Measurements from ENCODE around the gene SFMBT2.
"Not testable (repeated sequence)": the region's sequence is repeated elsewhere in the genome, so short reads cannot be mapped to it uniquely, and the experiment has no call there.

SFMBT2 gene

GRCh38 chr10:7401156-7401555, 9.7 kb downstream of the SFMBT2 start:
- DNase-seq (ENCODE audit: low read depth), result no peak

- no peak for DNase-seq (ENCODE audit: low read depth)
Observed at GRCh38 chr10:7400068-7400715, 10.6 kb downstream of the SFMBT2 start.

GRCh38 chr10:7399533-7399932, 11.3 kb downstream of the SFMBT2 start:
- no peak for DNase-seq (ENCODE audit: low read depth)

GRCh38 chr10:7397049-7398035, 13.5 kb downstream of the SFMBT2 start:
- DNase-seq (ENCODE audit: low read depth), result no peak

- not testable (repeated sequence) for DNase-seq (ENCODE audit: low read depth)
Observed at GRCh38 chr10:7392301-7392700, 18.5 kb downstream of the SFMBT2 start.

- no peak for DNase-seq (ENCODE audit: low read depth)
Observed at GRCh38 chr10:7391748-7392147, 19.1 kb downstream of the SFMBT2 start.

GRCh38 chr10:7390689-7391110, 20.1 kb downstream of the SFMBT2 start:
- DNase-seq (ENCODE audit: low read depth), result not testable (repeated sequence)

GRCh38 chr10:7389844-7390243, 21.0 kb downstream of the SFMBT2 start:
- no peak for DNase-seq (ENCODE audit: low read depth)

- DNase-seq (ENCODE audit: low read depth), result no peak
Observed at GRCh38 chr10:7389346-7389745, 21.5 kb downstream of the SFMBT2 start.

GRCh38 chr10:7388602-7389001, 22.2 kb downstream of the SFMBT2 start:
- DNase-seq (ENCODE audit: low read depth), result no peak

GRCh38 chr10:7388149-7388548, 22.7 kb downstream of the SFMBT2 start:
- DNase-seq (ENCODE audit: low read depth), result not testable (repeated sequence)

- no peak for DNase-seq (ENCODE audit: low read depth)
Observed at GRCh38 chr10:7385114-7385513, 25.7 kb downstream of the SFMBT2 start.

- no peak for DNase-seq (ENCODE audit: low read depth)
Observed at GRCh38 chr10:7383442-7383841, 27.4 kb downstream of the SFMBT2 start.

GRCh38 chr10:7380704-7381241, 30.1 kb downstream of the SFMBT2 start:
- no peak for DNase-seq (ENCODE audit: low read depth)

GRCh38 chr10:7378602-7379403, 32.0 kb downstream of the SFMBT2 start:
- no peak for DNase-seq (ENCODE audit: low read depth)

GRCh38 chr10:7377614-7378248, 33.1 kb downstream of the SFMBT2 start:
- no peak for DNase-seq (ENCODE audit: low read depth)

- no peak for DNase-seq (ENCODE audit: low read depth)
Observed at GRCh38 chr10:7374795-7375194, 36.0 kb downstream of the SFMBT2 start.

- no peak for DNase-seq (ENCODE audit: low read depth)
Observed at GRCh38 chr10:7373039-7373438, 37.8 kb downstream of the SFMBT2 start.

- no peak for DNase-seq (ENCODE audit: low read depth)
Observed at GRCh38 chr10:7372504-7372903, 38.3 kb downstream of the SFMBT2 start.

- DNase-seq (ENCODE audit: low read depth), result no peak
Observed at GRCh38 chr10:7370511-7370910, 40.3 kb downstream of the SFMBT2 start.

- no peak for DNase-seq (ENCODE audit: low read depth)
Observed at GRCh38 chr10:7365027-7365745, 45.6 kb downstream of the SFMBT2 start.

Measured in stimulated activated CD8-positive, alpha-beta memory T cell treated with anti-CD3 and anti-CD28 coated beads, Interleukin-7, amount 100 ng/mL, for 24 hours (primary cell).